H1 (cell line): ENCODE measurements around the gene LGALS9.

Experiments used
- CTCF ChIP-seq, 3 experiments: IDR thresholded peaks; 1 replicate in 2 of 3; 2 replicates in 1 of 3; pipeline versions ENCODE4 v1.5.1 to v1.6.1; 2011; ENCODE audit warnings: low read length in 3 of 3, mild to moderate bottlenecking in 3 of 3, inconsistent platforms in 2 of 3, low read depth in 1 of 3, moderate library complexity in 1 of 3; ENCODE audit not compliant: insufficient read depth in 1 of 3; ENCODE audit errors: control extremely low read depth in 1 of 3
- EP300 ChIP-seq, 2 experiments: IDR thresholded peaks; 1 replicate in 1 of 2; 2 replicates in 1 of 2; pipeline ENCODE4 v1.6.1; 2011 to 2012; ENCODE audit warnings: low read depth in 2 of 2, low read length in 2 of 2, mild to moderate bottlenecking in 2 of 2, borderline replicate concordance in 1 of 2, inconsistent platforms in 1 of 2, moderate library complexity in 1 of 2
- POLR2A ChIP-seq, 2 experiments: IDR thresholded peaks; 1 replicate in 1 of 2; 2 replicates in 1 of 2; pipeline ENCODE4 v1.6.1; 2011; ENCODE audit warnings: low read depth in 2 of 2, low read length in 2 of 2, mild to moderate bottlenecking in 2 of 2; ENCODE audit errors: control extremely low read depth in 1 of 2
- RAD21 ChIP-seq, 2 experiments: IDR thresholded peaks in 1 of 2; conservative IDR thresholded peaks in 1 of 2; 2 replicates each; pipeline ENCODE4 v1.6.1; 2011; ENCODE audit warnings: low read depth in 2 of 2, low read length in 2 of 2, improper control_type of control experiment in 1 of 2, inconsistent platforms in 1 of 2, mild to moderate bottlenecking in 1 of 2, moderate library complexity in 1 of 2
- RFX5 ChIP-seq: IDR thresholded peaks from 2 replicates; pipeline ENCODE4 v1.6.1; 2011; ENCODE audit warnings: low read depth, low read length, improper control_type of control experiment, borderline replicate concordance
- SIRT6 ChIP-seq: IDR thresholded peaks from one replicate; pipeline ENCODE4 v1.7.1; 2012; ENCODE audit warnings: low read length, inconsistent platforms
- TAF1 ChIP-seq: IDR thresholded peaks from 2 replicates; pipeline ENCODE4 v1.6.1; 2011; ENCODE audit warnings: mild to moderate bottlenecking, low read depth, low read length
- TF ChIP-seq, protein P1 (sequence below): IDR thresholded peaks from 2 replicates; pipeline ENCODE4 v1.6.1; 2011; ENCODE audit warnings: low read depth, mild to moderate bottlenecking, low read length; ENCODE audit not compliant: insufficient read depth

DNA sequence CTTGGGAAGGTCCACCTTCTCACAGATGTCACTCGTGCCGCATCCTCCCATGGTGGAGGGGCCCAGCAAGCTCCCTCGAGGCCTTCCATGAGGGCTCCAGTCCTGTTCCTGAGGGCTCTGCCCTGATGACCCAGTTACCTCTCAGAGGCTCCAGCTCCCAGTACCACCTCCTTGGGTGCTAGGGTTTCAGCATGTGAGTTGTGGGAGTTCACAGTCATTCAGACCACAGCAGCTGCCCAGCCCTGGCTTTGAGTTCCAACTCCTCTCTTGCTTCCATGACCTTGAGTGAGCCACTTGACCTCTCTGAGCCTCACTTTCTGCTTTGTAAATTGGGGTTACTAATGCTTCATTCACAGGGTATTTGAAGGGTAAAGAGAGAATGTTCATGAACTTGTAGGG, 37.1 kb upstream of the LGALS9 start:
- no peak for TF ChIP-seq EP300 (IDR thresholded peaks at IDR 0.05; ENCODE audit: borderline replicate concordance in 1 of 2, low read depth in 2 of 2, low read length in 2 of 2)
- no peak for TF ChIP-seq RFX5
- no peak for TF ChIP-seq CTCF (IDR thresholded peaks at IDR 0.05; ENCODE audit: control extremely low read depth in 1 of 3, insufficient read depth in 1 of 3, low read depth in 1 of 3, low read length in 3 of 3)
- TF ChIP-seq RAD21 (IDR thresholded peaks at IDR 0.05 in 1 of 2, conservative IDR thresholded peaks at IDR 0.05 in 1 of 2; ENCODE audit: low read depth in 2 of 2, low read length in 2 of 2) = no peak
- no peak for TF ChIP-seq TAF1
- no peak for TF ChIP-seq POLR2A (IDR thresholded peaks at IDR 0.05; ENCODE audit: control extremely low read depth in 1 of 2, low read depth in 2 of 2, low read length in 2 of 2)
- no peak for TF ChIP-seq SIRT6
- TF ChIP-seq, protein P1, sequence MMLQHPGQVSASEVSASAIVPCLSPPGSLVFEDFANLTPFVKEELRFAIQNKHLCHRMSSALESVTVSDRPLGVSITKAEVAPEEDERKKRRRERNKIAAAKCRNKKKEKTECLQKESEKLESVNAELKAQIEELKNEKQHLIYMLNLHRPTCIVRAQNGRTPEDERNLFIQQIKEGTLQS = no peak
